HS-5 (cell line): ENCODE data around the gene ITGB3.
"Not testable (repeated sequence)": the region's sequence is repeated elsewhere in the genome, so short reads cannot be mapped to it uniquely, and the experiment has no call there.

ENCODE experiments used
- DNase-seq: peaks from one replicate; pipeline ENCODE4 v3.0.0-alpha.2; 2012; ENCODE audit warnings: low read depth

Gene ITGB3

DNA sequence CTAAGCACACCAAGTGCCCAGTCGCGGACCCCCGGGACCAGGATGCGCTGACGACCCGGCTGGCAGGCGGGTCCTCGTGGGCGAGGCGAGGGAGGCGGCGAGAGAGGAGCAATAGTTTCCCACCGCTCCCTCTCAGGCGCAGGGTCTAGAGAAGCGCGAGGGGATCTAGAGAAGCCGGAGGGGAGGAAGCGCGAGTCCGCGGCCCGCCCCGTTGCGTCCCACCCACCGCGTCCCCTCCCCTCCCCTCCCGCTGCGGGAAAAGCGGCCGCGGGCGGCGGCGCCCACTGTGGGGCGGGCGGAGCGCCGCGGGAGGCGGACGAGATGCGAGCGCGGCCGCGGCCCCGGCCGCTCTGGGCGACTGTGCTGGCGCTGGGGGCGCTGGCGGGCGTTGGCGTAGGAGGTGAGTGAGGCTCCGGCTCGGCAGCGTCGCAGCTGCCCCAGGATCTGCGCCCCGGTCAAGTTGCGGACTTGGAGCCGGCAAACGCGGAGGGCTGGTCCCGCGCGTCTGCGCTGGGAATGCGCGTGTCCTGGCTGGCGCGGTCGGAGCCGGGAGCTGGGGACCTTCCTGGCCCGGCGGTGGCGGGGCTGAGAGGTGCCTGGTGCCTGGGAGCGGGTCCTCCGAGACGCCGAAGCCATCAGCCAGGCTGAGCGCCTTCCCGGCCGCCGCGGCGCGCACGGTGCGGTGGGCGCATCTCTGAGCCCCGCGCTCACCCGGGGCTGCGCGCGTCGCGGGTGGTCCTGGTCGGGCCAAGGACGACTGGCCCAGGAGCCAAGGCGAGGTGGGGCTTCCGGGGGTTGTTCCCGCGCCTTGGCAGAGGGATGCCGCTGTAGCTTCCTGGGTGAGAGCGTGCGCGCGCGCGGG is at the start of gene ITGB3:
Gene ITGB3 (plus strand): TSS at position 287 of the 862 bp plus-strand sequence. CDS start 35 bp downstream, at position 322.
- peak; percentile 33 for DNase-seq

DNA sequence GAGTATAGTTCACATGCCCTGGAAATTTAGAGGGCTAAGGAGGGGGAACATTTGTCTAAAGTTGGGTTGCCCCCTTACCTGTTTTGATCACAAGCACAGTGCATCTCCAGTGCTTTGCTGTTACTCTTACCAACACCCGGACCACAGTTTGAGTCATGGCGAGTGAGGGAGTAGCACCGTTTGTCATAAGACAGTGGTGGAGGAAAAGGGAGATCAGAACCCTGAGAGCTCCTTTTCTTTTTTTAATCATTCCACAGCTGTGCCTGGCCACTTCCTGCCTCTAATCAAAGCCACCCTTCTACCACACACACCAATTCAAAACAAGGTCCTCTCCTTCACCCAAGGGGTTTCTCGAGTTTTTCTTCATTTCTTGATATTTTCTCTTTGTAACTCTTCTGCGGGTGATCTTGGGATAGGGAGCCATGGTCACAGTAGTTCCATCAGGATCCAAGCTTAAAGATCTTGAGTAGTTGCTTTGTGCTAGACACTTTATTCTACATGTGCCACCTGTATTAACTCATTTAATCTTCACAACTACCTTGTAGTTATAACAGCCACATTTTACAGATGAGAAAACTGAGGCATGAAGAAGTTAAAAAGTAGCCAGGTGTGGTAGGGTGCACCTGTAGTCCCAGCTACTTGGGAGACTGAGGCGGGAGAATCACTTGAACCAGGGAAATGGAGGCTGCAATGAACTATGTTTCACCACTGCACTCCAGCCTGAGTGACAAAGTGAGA is 49.5 kb upstream of the ITGB3 start:
- DNase-seq: peak; percentile 13

DNA sequence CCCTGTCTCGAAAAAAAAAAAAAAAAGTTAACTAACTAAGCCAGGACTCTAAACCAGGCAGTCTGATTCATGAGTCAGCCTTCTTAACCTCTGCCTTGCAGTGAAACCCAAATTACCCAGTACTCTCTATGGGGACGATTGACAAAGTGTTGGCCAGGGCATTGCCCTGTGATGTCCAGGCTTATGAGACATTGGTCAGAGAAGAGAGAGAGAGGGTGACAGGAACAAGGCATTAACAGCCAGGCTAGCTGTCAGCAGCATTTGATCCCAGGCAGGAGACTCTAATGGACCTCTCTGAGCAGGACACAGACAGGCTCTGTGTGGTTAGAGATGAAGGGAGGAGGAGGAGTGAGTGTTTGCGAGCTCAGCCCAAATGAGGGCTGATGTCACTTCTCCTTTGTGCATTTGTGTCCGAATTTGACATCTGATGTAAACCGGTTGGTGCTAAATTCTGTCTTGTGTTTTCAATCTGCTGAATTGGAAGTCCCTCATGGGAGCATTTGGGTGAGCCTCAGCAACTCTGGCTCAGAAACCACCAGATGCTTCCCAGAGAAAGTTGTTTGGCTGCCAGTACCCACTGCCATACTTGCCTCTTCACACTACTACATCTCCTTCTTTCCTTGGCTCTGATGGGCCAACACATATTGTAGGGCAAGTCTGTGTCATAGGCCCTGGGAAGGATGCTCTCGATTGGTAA is 48.8 kb upstream of the ITGB3 start:
- peak; percentile 22 for DNase-seq

DNA sequence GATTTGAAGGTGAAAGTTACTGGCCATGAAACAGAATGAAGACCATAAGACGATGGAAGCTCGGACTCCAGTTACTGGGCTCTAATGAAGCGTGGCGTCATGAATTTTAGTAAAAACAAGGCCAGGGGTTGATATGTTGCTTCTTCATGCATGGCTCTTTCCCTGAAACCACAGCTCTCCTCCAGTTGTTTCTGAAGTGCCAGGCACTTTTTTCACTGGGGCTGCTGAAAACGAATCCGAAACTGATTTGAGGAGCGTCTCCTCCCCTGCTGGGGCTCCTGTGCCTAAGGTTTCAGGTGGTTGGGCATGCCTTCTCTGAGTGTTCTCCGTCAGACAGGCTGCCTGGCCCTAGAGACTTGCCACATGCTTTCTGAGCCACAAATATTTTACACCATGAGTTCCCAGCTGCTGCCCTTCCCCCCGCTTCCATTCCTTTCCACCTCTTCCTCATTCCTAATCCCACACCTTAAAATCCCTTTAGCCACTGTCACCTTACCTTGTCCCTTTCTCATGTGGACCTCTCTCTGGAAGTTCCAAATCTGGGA is 48.1 kb upstream of the ITGB3 start:
- no peak for DNase-seq

DNA sequence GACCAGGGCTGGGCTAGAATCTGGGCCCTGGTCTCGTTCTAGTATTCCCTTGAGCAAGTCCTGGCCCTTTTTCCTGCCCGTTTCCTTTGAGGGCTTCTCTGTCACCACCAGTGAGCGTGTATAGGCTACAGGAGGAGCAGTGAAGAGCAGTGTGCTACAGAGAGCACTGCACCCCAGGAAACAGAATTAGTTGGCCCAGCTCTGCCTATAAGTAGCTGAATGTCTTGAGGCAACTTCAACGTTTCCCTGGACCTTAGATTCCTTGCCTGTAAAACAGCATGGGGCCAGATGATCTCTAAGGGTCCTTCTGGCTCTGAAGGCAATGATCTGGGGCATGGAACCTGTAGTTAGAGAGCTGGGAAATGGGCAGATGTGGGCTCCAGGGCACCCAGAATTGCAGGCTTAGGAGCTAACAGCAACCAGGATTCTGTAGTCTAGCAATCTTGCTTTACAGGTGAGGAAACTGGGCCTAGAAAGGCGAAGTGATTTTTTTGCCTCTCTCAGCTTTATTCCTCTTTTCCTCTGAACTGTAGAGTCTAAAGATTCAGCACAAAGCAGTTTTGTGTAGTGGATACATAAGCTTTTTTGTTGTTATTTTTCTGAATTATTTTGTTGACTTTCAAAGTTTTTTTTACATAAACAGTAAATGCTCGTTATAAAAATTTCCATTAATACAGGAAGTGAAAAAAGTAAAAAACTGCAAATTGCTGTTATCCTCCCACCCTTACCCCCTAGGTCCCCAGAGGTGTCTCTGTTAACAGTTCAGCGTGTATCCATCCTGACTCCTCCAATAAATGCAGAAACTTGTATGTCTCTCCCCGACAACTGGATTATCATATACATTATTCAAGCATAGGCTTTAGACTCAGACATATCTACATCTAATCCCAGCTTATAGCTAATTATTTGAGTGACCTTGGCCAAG is 46.2 kb upstream of the ITGB3 start:
- DNase-seq: no peak

DNA sequence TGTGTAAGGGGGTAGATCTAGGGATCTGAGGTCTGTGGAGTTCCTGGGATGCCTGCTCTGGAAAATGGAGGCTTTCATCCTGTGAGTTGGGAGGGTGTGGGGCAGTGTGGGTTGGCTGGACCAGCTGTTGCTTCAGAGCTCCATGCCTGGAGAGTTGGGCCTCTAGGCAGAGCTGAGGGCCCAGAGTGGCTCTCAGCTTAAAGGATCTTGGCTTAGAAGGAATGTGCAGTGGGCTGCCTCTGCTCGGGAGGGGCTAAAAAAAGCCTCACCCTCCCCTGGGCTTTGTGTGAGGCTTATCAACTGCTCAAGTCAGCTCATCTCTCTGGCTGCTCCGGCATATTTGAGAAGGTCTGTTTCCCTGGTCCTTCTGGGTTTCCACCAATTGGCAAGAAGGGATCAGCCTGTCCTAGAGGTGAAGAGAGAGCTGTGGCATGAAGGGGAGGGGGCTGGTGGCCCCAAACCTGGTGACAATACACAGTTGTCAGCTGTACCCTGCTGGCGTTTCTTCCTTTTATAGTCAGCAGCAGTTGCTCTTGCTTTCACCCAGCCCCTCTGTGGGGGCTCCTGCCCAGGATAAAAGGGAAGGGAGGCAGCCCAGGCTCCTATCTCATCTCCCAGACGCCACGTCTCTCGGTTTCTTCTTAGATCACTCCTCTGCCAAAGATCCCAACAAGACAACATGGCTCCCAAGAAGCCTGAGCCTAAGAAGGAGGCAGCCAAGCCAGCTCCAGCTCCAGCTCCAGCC is 44.7 kb upstream of the ITGB3 start, which contains the start of gene MYL4:
Gene MYL4 (plus strand): TSS at position 605 of the 745 bp plus-strand sequence. CDS start 75 bp downstream, at position 680.
- DNase-seq: no peak

DNA sequence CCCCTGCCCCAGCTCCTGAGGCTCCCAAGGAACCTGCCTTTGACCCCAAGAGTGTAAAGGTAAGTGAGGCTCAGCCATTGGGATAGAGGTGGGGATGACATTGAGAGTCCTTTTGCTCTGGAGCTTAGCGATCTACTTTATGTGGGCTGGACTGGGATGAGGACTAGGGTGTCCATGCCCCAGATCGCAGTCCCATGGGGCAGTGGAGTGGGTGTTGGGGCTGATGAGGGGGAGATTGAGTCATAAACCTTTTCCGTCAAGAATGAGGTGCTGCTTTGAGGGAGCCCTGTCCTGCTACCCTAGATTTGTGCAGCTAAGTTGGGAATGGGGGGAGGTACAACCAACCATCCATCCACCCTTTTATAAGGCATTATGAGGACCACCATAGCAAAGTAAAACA is 44.1 kb upstream of the ITGB3 start:
- no peak for DNase-seq

DNA sequence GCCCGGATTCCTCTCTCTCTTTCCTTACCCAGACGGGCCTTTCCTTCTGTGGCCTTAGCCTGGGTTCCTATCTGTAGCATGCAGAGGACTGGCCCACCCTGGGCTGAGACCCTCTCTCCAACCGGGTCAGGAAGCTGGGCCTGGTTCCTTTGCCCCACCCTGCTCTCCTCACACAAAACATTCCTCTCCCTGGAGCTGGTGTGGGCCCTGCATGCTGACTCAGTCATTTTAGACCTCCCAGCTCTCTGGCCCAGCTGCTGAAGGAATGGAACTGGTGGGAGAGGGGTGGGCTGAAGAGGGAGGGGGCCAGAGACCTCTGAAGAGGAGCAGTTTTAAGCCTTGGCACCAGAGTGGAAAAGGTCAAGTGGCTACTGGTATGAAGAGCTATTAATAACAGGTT is 43.5 kb upstream of the ITGB3 start:
- no peak for DNase-seq

DNA sequence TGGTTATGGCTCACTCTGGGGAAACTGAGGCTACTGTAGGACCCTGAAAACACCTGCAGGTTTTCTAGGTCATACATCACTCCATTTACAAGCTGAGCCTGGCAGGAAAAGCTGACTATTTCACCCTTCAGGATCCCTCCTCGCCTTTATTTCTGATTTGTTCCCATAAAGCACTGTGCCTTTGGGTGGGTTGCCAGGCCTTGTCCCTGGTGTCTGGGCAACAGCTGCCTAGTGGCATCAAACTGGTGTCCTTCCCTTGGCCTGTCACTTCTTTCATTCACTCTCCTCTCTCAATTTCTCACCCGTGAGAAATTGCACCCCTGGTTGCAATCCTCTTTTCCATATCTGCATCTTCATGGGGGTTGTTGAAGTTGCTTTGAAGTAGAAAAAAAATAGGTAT is 42.8 kb upstream of the ITGB3 start:
- no peak for DNase-seq

DNA sequence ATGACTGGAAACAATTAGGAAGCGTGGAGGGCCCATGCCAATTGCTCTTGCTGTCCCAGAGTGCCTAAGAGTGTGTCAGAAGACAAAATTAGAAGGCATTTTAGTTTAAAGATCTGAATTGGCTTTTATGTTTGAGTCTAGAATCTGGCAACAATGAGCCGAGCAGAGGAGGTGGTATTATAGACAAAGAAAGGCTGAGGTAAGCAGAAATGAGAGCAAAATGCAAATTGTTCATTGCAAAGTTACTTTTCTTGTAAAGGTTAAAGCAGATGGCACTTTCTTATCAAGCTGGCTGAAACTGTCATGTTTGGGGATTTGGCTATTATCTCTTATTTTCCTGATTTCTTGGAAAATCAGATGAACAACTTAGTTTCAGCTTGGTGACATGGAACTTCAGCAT is 41.2 kb upstream of the ITGB3 start:
- DNase-seq: no peak

DNA sequence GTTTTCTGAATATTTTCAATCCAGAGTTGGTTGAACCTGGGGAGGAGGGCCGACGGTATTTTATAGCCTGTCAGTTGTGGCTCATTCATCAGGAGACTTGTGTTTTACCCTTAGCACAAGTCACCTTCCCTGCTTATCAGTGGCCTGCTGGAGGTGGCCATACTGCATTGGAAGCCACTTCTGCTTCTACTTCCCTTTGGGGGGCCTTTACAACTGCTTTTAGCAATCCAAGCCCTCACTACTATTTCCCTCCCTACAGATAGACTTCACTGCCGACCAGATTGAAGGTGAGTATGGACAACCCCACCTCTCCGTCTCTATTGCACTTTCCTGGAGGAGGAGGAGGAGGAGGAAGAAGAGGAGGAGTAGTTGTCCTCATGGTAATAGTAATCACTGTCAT is 40.1 kb upstream of the ITGB3 start:
- no peak for DNase-seq

DNA sequence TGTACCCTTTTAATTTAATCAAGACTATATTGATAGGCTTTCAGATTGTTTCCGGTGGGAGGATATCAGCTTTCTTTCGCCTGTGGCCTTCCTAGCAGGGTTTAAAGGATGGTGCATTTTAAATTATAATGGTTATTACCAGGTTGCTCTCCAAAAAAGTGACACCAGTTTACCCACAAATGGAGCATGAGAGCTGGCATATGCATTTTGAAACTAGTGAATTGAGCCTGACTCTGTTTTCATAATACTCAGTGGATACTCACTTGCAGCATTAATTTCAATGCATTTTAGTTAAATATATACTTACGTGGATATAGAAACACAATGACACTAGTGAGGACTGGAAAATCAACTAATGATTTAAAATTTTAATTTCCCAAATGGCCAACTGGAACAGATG is 38.7 kb upstream of the ITGB3 start:
- DNase-seq: no peak

DNA sequence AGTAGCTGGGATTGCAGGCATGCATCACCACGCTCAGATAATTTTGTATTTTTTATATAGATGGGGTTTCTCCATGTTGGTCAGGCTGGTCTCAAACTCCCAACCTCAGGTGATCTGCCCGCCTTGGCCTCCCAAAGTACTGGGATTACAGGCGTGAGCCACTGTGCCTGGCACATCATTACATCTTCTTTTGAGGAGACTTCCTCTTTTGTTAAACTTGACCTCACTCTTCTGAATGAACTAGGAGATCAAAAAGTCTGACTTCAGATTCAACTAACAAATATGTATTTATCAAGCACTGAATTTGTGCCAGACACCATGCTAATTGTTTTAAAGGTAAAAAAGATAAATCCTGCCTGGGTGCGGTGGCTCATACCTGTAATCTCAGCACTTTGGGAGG is 36.8 kb upstream of the ITGB3 start:
- not testable (repeated sequence) for DNase-seq

DNA sequence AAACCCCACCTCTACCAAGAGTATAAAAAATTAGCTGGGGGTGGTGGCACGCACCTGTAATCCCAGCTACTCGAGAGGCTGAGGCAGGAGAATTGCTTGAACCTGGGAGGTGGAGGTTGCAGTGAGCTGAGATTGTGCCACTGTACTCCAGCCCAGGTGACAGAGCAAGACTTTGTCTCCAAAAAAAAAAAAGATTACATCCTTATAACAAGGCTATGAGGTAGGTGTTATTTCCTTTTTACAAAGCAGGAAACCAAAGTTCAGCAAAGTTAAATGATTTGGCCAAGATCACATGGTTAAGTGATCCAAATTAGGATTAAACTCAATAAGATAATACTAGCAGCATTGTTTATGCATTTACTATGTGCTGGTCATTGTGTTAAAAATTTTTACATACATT is 36.3 kb upstream of the ITGB3 start:
- DNase-seq: not testable (repeated sequence)

DNA sequence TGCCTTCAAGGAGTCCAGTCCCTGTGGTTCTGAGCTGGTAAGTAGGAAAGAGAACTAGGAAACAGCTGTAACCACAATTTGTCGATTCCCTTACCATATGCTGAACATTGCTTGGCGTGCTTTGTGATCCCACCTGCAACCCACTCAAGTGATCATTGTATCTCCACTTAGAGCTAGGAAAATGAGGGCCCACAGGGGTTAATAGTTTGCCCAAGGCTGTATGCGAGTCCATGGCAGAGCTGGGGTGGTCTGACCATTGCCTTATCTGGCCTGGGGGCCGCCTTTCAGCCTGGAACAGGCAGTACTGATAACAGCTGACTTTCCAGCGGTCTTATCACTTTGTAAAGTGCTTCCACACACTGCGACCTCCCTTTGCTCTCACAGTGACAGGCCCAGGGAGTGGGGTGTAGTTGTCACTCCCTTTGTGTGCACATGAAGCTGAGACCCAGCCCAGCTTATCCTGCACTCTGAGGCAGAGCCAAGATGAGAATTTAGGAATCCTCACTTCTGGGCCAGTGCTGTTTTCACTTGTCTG is 34.7 kb upstream of the ITGB3 start:
- no peak for DNase-seq

DNA sequence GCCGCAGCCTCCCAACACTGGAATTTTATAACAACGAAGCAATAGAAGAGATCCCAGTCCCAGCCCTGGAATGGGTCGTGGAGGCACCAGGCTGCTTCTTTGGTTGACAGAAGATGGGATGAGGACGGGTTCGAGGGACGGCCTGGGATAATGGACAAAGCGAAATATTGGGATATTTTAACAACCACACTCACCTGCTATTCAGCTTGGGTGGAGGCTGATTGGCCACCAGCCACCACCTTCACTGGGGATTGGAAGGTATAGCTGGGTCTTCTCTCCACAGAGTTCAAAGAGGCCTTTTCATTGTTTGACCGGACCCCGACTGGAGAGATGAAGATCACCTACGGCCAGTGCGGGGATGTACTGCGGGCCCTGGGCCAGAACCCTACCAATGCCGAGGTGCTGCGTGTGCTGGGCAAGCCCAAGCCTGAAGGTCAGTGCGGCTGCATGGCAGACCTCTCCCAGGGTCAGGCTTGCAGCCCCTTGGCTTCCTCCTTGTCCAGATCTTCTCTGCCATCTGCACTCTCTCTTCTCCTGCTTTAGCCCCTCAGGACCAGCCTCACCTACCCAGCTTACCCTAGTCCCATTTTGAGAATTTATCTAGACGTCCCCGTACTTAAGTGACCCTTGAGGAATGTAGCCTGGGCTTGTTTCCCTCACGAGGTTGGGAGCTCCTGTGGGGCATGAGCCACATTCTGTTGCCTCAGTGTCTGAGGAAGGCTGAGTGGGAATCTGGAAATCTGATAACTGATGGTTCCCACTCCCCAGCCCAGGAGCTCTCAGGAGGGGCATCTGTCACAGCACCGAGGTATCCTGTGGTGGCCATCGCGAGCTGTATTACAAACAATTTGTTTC is 33.8 kb upstream of the ITGB3 start:
- no peak for DNase-seq

DNA sequence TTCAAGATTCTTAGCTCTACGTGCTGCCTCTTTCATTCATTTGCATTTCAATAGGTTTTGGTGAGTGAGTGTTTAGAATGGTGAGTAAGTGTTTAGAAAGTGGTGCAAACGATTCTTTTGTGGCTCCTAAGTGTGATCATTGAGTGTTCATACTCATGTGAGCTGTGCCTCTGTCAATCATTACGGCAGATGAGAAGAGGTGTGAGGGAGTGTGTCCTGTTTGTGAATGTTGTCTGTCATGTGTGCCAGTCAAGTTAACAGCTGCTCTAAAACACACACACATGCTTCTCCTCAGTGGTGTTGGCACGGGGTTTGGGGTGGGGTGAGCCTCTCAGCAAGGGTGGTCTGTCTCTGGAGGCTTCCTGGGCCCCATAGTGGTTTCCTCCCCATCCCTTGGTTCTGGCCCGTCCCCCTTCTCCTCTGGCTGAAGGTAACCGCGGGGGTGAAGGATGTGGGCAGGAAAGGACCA is 33.1 kb upstream of the ITGB3 start:
- no peak for DNase-seq

DNA sequence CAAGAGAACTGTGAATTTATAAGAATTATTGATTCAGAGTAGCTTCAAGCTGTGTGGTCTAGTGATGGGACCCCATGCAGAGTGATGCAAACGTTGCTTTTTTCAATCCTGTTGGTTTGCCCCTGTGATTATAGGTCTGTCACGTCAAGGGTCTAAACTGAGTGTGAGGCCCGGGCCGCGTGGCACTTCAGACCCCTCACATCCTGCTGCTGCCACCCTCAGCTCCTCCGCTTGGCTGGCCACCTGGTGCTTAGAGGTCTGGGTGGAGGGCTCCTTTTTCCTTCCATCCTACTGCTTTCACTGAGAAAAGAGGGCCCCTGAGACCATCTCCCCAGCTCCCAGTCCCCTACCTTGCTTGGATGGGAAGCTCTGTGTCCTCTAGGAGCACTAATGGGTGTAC is 32.5 kb upstream of the ITGB3 start:
- no peak for DNase-seq

DNA sequence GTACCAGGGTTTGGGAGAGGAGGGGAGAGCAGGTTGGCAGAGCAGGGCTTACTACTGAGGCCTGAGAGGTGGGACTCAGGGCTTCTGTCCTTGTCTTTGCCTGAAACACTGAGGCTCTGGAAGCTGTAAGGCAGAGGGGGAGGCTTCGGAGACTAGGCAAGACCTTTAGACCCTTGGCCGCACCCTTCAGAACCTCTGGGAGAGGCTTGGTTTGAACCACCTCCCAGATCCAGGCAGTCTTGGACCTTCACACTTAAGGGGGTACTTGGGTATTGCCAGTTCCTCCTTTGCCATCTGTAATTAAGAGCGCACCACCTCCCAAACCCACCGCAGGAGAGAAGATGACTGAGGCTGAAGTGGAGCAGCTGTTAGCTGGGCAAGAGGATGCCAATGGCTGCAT is 31.6 kb upstream of the ITGB3 start:
- DNase-seq: no peak
